GM15510 (cell line): Measurements from ENCODE around the gene TRIM62.

Source experiments
- POLR2A ChIP-seq: IDR thresholded peaks from 3 replicates; pipeline ENCODE4 v1.6.1; 2011; ENCODE audit warnings: borderline replicate concordance; ENCODE audit not compliant: insufficient read length; ENCODE audit errors: extremely low read depth

The TRIM62 gene

GRCh38 chr1:33155877-33156538, 25.8 kb downstream of the TRIM62 start:
- no peak for TF ChIP-seq POLR2A

- TF ChIP-seq POLR2A, result no peak
These were observed 28.2 kb downstream of the TRIM62 start for GRCh38 chr1:33153650-33154049.

GRCh38 chr1:33152685-33153432, 29.0 kb downstream of the TRIM62 start:
- no peak for TF ChIP-seq POLR2A

GRCh38 chr1:33151116-33151515, 30.7 kb downstream of the TRIM62 start:
- no peak for TF ChIP-seq POLR2A

GRCh38 chr1:33150522-33150921, 31.3 kb downstream of the TRIM62 start:
- no peak for TF ChIP-seq POLR2A

- no peak for TF ChIP-seq POLR2A
These were observed 32.2 kb downstream of the TRIM62 start for GRCh38 chr1:33149453-33150190.

- no peak for TF ChIP-seq POLR2A
These were observed 33.2 kb downstream of the TRIM62 start for GRCh38 chr1:33148615-33149014.

GRCh38 chr1:33147997-33148314, 33.9 kb downstream of the TRIM62 start:
- TF ChIP-seq POLR2A, result no peak

- no peak for TF ChIP-seq POLR2A
These were observed 34.4 kb downstream of the TRIM62 start for GRCh38 chr1:33147275-33147996.

GRCh38 chr1:33146003-33146402, 35.8 kb downstream of the TRIM62 start:
- TF ChIP-seq POLR2A, result no peak

GRCh38 chr1:33143698-33144097, 38.1 kb downstream of the TRIM62 start:
- no peak for TF ChIP-seq POLR2A

- no peak for TF ChIP-seq POLR2A
These were observed 38.7 kb downstream of the TRIM62 start for GRCh38 chr1:33143176-33143575.

GRCh38 chr1:33142483-33143064, 39.3 kb downstream of the TRIM62 start:
- TF ChIP-seq POLR2A, result no peak

- TF ChIP-seq POLR2A, result no peak
These were observed 40.1 kb downstream of the TRIM62 start for GRCh38 chr1:33141781-33142180.

GRCh38 chr1:33141216-33141615, 40.6 kb downstream of the TRIM62 start:
- TF ChIP-seq POLR2A, result no peak
